GM12874 (cell line): ENCODE data around the gene GPR63.

Experiments
- TF ChIP-seq, protein P1 (sequence below): IDR thresholded peaks from 2 replicates; pipeline ENCODE4 v1.5.1; 2011; ENCODE audit warnings: low read depth, mild to moderate bottlenecking, control low read depth, low read length, moderate library complexity; ENCODE audit not compliant: insufficient read depth

Gene GPR63

DNA sequence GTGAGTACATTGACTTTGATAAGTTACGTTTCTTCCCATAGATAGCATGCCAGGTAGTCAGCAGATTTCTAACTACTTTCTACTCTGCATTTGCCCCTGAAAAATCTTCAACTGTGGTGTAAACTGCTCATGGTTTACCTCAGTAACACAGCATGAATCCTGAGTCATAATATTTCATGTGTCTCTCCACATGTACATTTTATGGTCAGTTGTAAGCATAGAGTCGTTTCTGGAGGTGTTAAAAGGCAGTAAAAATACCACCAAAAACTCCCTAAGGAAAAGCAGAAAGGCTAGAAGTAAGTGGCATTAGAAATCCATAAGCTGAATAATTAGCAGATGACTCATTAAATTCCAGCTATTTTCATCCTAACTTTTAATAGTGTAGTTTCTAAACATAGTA, 4.1 kb upstream of the GPR63 start:
- TF ChIP-seq, protein P1, sequence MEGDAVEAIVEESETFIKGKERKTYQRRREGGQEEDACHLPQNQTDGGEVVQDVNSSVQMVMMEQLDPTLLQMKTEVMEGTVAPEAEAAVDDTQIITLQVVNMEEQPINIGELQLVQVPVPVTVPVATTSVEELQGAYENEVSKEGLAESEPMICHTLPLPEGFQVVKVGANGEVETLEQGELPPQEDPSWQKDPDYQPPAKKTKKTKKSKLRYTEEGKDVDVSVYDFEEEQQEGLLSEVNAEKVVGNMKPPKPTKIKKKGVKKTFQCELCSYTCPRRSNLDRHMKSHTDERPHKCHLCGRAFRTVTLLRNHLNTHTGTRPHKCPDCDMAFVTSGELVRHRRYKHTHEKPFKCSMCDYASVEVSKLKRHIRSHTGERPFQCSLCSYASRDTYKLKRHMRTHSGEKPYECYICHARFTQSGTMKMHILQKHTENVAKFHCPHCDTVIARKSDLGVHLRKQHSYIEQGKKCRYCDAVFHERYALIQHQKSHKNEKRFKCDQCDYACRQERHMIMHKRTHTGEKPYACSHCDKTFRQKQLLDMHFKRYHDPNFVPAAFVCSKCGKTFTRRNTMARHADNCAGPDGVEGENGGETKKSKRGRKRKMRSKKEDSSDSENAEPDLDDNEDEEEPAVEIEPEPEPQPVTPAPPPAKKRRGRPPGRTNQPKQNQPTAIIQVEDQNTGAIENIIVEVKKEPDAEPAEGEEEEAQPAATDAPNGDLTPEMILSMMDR, result no peak

DNA sequence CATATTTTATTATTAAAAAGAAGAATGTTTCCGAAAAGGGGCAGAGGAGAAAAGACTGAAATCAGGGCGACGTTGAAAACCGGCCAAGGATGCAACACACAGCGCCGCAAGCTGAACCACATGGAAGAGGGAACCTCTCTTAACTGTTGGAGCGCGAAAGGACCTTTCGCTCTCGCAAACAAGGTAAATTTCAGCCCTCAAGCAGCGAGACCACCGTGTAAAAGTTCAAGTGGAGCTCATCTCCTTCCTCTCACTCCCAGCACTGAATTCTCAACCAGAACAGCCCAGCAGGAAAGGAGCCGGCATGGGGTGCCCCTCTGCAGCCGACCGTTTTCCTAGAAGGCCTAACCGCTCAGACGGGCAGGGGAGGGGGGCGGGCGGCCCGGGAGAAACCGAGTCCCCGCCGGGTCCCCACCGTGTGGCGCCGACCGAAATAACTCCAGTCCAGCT, 621 bp downstream of the GPR63 start:
- TF ChIP-seq, protein P1, result no peak

DNA sequence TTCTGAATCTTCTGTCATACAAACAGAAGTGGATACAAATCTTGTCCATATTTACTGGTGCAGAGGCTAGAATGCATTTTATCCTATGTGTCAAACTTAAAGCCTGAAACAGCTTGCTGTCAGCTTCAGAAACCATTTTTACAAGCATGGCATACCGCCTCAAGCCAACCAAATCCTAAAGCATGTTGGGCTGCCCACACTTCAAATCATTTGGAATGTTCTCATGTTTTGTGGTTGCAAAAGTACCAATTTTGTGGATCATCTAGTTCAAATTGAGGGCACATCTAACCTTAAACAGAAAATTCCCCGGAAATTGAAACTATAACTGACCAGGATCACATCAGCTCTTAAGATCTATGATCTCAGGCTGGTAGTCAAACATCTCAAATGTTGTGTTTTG, 3.2 kb downstream of the GPR63 start:
- TF ChIP-seq, protein P1, result no peak

DNA sequence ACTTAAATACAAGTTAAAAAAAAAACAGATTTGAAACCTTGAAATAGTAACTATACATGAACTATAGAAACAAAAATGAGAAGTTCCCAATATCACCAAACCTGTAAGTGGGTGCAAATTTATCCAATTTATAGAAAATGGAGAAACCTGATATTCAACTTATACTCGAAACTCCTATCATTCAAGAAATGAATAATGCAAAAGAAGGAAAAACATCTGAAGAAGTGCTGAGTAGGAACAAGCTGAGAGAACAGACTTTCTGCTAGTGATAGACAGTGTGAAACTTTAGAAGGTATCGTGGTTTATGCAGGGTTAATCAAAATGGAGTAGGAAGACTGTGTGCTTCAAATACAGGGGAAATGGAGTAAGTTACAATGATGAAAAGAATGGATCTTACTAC, 4.5 kb downstream of the GPR63 start:
- TF ChIP-seq, protein P1, result no peak

DNA sequence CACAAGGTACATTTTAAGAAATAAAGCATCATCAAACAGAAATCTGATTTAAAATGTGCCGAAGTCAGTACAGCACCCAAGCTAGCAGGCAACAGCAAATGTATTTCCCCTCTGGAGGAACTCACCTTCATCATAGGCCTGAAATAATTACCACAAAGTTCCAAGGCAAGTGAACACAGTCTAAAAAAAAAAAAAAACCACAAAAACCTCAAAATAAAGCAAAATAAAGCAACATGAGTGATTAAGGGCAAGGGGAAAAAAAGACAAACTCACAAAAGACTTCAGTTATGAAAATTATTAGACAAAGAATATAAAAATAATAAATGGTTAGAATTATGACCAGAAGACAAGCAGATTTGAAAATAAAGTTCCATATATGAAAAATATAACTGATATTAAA, 10.4 kb downstream of the GPR63 start:
- TF ChIP-seq, protein P1, result no peak

DNA sequence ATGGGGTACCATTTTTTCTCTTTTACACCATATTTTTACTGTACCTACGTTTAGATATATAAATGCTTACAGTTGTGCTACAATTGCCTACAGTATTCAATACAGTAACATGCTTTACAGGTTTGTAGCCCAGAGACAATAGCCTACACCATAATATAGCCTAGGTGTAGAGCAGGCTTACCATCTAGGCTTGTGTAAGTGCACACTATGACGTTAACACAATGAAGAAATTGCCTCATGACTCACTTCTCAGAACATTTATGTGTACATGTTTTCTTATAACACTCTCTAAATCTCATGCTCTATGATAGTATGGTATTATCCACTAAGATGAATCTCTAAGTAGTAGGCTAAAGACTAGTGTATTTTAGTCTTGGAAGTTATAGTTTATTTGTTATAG, 13.5 kb downstream of the GPR63 start:
- TF ChIP-seq, protein P1, result no peak

DNA sequence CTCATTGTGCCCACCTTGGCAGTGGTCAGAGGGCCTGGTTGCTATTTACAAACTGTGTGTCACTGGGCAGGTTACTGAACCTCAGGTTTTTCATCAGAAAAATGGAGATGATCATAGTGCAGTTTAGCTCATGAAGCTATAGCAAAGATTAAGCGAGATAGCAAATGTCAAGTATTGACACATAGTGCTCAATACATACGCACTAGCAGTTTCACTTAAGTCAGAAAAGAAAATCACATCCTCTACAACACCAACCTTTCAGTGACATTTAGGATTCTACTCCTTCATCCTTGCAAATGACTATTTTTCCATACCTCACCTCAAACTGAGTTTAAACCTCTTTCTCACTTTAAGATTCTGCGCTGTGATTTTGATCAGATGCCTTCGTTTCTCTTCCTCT, 16.2 kb downstream of the GPR63 start:
- TF ChIP-seq, protein P1, result no peak
